PFSK-1 (cell line): ENCODE data around the gene MED9.

Experiments used
- FOXP2 ChIP-seq: optimal IDR thresholded peaks from 2 replicates; pipeline ENCODE3; 2011; ENCODE audit warnings: borderline replicate concordance, control low read depth, inconsistent platforms; ENCODE audit not compliant: insufficient read depth; ENCODE audit errors: extremely low read length, extremely low read depth
- POLR2AphosphoS5 ChIP-seq: IDR thresholded peaks from 2 replicates; pipeline ENCODE4 v1.6.1; 2012; ENCODE audit warnings: low read depth, mild to moderate bottlenecking, control low read depth, low read length, moderate library complexity
- SIN3A ChIP-seq: IDR thresholded peaks from 2 replicates; pipeline ENCODE4 v1.6.1; 2012; ENCODE audit warnings: mild to moderate bottlenecking, low read length, moderate library complexity, borderline replicate concordance; ENCODE audit not compliant: insufficient read depth
- TAF1 ChIP-seq: IDR thresholded peaks from 2 replicates; pipeline ENCODE4 v1.6.1; 2012; ENCODE audit warnings: low read length, control low read depth, borderline replicate concordance; ENCODE audit not compliant: insufficient read depth
- TF ChIP-seq, protein P1 (sequence below), 2 experiments: IDR thresholded peaks; 2 replicates each; pipeline versions ENCODE4 v1.6.1 to v1.8.0; 2011 to 2012; ENCODE audit warnings: low read depth in 2 of 2, low read length in 2 of 2, control low read depth in 1 of 2, inconsistent platforms in 1 of 2, mild to moderate bottlenecking in 1 of 2, moderate library complexity in 1 of 2; ENCODE audit not compliant: insufficient read depth in 1 of 2

MED9 gene

DNA sequence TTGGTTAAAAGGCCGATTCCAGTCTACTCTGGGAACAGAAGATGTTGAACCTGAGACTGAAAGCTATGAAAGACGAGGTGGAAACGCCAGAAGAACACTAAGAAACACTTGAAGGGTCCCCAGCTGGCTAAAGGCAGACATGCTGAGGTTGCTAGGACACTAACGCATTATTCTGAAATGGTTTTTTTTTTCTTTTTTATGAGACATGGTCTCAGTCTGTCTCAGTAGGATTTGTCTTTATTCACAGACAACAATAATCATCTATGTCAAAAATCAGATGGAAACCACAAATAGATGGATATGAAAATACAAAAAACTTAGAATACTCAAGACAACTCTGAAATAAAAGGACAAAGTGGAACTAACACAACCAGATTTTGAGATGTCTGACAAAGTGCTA, 54.4 kb downstream of the MED9 start:
- TF ChIP-seq TAF1 = no peak
- TF ChIP-seq FOXP2 = no peak
- no peak for TF ChIP-seq POLR2AphosphoS5
- TF ChIP-seq, protein P1, sequence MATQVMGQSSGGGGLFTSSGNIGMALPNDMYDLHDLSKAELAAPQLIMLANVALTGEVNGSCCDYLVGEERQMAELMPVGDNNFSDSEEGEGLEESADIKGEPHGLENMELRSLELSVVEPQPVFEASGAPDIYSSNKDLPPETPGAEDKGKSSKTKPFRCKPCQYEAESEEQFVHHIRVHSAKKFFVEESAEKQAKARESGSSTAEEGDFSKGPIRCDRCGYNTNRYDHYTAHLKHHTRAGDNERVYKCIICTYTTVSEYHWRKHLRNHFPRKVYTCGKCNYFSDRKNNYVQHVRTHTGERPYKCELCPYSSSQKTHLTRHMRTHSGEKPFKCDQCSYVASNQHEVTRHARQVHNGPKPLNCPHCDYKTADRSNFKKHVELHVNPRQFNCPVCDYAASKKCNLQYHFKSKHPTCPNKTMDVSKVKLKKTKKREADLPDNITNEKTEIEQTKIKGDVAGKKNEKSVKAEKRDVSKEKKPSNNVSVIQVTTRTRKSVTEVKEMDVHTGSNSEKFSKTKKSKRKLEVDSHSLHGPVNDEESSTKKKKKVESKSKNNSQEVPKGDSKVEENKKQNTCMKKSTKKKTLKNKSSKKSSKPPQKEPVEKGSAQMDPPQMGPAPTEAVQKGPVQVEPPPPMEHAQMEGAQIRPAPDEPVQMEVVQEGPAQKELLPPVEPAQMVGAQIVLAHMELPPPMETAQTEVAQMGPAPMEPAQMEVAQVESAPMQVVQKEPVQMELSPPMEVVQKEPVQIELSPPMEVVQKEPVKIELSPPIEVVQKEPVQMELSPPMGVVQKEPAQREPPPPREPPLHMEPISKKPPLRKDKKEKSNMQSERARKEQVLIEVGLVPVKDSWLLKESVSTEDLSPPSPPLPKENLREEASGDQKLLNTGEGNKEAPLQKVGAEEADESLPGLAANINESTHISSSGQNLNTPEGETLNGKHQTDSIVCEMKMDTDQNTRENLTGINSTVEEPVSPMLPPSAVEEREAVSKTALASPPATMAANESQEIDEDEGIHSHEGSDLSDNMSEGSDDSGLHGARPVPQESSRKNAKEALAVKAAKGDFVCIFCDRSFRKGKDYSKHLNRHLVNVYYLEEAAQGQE (IDR thresholded peaks at IDR 0.05; ENCODE audit: insufficient read depth in 1 of 2, low read depth in 2 of 2, low read length in 2 of 2) = no peak
- TF ChIP-seq SIN3A = no peak

DNA sequence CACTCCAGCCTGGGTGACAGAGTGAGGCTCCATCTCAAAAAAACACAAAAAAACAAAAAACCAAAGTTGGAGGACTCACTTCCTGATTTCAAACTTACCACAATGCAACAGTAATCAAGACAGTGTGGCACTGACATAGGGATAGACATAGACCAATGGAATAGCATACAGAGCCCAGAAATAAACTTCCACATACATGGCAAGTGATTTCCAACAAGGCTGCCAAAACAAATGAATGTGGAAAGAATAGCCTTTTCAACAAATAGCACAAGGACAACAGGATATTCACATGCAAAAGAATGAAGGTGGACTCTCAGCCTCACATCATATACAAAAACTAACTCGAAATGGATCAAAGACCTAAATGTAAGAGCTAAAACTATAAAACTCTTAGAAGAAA, 56.2 kb downstream of the MED9 start:
- TF ChIP-seq POLR2AphosphoS5 (no peak), TAF1 (no peak), SIN3A (no peak), FOXP2 (no peak)
- TF ChIP-seq, protein P1 (IDR thresholded peaks at IDR 0.05; ENCODE audit: insufficient read depth in 1 of 2, low read depth in 2 of 2, low read length in 2 of 2) = no peak

DNA sequence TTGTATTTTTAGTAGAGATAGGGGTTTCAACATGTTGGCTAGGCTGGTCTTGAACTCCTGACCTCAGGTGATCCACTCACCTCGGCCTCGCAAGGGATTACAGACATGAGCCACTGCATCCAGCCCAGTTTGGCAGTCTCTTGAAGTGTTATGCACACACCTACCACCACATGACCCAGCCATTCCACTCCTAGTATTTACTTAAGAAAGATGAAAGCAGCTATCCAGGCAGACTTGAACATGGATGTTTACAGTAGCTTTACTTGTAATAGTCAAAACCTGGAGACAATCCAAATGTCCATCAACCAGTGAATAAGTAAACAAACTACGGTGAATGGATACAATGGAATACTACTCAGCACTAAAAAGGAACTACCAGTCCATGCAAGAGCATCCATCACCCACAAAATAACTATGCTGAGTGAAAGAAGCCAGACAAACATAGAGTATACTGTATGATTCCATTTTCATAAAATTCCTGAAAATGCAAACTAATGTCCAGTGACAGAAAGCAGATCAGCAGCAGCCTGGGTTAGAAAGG, 57.2 kb downstream of the MED9 start:
- TF ChIP-seq SIN3A (no peak), POLR2AphosphoS5 (no peak), TAF1 (no peak), FOXP2 (no peak)
- TF ChIP-seq, protein P1 (IDR thresholded peaks at IDR 0.05; ENCODE audit: insufficient read depth in 1 of 2, low read depth in 2 of 2, low read length in 2 of 2) = no peak

DNA sequence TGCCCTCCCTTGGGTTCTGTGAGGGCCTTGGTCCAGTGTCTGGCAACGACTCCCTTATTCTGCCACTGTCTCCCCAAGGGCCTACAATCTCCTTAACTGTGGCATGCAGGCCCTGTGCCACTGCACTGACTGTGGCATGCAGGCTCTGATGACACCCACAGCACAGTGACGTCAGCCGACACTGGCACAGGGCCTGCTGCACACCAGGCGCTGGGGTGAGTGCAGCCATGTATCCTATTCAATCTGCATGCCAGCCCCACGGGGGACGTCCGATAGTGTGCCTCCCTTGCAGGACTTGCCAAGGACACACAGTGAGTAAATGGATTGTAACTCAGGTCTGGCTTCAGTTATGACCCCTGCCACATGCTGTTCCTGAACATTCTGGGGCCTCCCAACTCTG, 59.2 kb downstream of the MED9 start:
- TF ChIP-seq, protein P1 (IDR thresholded peaks at IDR 0.05; ENCODE audit: insufficient read depth in 1 of 2, low read depth in 2 of 2, low read length in 2 of 2) = no peak
- TF ChIP-seq SIN3A (no peak), POLR2AphosphoS5 (no peak), FOXP2 (no peak), TAF1 (no peak)

DNA sequence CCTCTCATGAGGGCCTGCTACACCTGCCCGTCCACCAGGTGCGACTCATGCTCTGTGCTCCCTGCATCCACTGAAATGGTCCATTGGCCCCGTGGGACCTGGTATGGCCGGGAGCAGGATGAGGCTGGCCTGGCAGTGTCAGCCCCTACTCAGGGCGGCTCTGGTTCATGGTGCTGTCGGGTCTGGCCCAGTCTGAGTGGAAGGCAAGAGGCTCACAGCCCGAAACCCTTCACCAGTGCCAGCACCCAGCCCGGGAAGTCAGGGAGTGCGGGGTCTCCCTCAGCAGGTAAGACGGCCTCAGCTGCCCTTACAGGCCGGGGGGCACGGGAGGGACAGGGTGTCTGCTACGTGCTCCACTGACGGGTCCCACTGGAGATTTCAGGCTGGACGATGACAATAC, 59.9 kb downstream of the MED9 start:
- TF ChIP-seq TAF1 (no peak), SIN3A (no peak), POLR2AphosphoS5 (no peak), FOXP2 (no peak)
- TF ChIP-seq, protein P1 (IDR thresholded peaks at IDR 0.05; ENCODE audit: insufficient read depth in 1 of 2, low read depth in 2 of 2, low read length in 2 of 2) = no peak
